ENCODE data around the gene NXT1. TPM values are rescaled to one million over a fixed set of nuclear protein-coding genes. Genes with fewer than 3 reads are reported as not detected.
A peak's percentile ranks its signal among the peaks of the same experiment; 100 is the strongest.

The NXT1 gene
- total RNA-seq, 1 donor from 2014 or later: 16.9 TPM

DNA sequence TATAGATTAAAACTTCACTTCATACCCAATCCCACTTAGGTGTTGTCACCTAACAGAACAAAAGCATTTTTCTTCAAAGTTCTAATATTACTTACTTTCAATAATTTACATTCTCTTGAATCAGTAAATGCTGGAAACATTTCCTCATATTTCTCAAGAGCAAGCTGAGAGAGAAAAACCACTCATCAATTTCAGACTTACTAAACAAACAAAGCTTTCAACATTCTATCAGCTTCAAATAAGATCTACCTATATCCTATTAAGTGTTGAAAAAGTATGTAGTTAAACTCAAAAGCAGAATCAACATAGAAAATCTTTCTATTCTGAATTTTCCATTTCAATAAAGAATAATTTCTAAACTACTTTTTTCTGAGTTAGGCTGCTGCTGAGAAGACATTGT lies 29.2 kb downstream of the NXT1 start:
- peaks cover 4% of the 10 kb centered on the region for H3K9me3 Mint-ChIP-seq (ENCODE audit: low read depth)
- TF ChIP-seq, protein P1, sequence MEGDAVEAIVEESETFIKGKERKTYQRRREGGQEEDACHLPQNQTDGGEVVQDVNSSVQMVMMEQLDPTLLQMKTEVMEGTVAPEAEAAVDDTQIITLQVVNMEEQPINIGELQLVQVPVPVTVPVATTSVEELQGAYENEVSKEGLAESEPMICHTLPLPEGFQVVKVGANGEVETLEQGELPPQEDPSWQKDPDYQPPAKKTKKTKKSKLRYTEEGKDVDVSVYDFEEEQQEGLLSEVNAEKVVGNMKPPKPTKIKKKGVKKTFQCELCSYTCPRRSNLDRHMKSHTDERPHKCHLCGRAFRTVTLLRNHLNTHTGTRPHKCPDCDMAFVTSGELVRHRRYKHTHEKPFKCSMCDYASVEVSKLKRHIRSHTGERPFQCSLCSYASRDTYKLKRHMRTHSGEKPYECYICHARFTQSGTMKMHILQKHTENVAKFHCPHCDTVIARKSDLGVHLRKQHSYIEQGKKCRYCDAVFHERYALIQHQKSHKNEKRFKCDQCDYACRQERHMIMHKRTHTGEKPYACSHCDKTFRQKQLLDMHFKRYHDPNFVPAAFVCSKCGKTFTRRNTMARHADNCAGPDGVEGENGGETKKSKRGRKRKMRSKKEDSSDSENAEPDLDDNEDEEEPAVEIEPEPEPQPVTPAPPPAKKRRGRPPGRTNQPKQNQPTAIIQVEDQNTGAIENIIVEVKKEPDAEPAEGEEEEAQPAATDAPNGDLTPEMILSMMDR (IDR thresholded peaks at IDR 0.05): no peak

GRCh38 chr20:23381876-23382275 lies 31.3 kb downstream of the NXT1 start:
- TF ChIP-seq, protein P1 (IDR thresholded peaks at IDR 0.05): no peak
- DNase-seq (ENCODE audit: low spot score): no peak
- Mint-ChIP-seq H3K27me3 (ENCODE audit: low read depth) (no peaks in the 10 kb centered on the region), H3K4me3 (ENCODE audit: unreplicated experiment) (no peak overlapping the region), H3K27ac (ENCODE audit: unreplicated experiment) (no peak overlapping the region), H3K4me1 (ENCODE audit: low read depth) (no peaks in the 10 kb centered on the region), H3K9me3 (ENCODE audit: low read depth) (peaks cover 6% of the 10 kb centered on the region), H3K36me3 (ENCODE audit: low read depth) (peaks cover 30% of the 10 kb centered on the region)

More for the DNA sequence above, 29.2 kb downstream of the NXT1 start:
- peaks cover 39% of the 10 kb centered on the region for H3K36me3 Mint-ChIP-seq (ENCODE audit: low read depth)
- no peak overlapping the region for H3K4me3 Mint-ChIP-seq (ENCODE audit: unreplicated experiment)
- no peak overlapping the region for H3K27ac Mint-ChIP-seq (ENCODE audit: unreplicated experiment)
- H3K4me1 Mint-ChIP-seq (ENCODE audit: low read depth): no peaks in the 10 kb centered on the region
- no peak for DNase-seq (ENCODE audit: low spot score)
- H3K27me3 Mint-ChIP-seq (ENCODE audit: low read depth): no peaks in the 10 kb centered on the region

- no peak for DNase-seq (ENCODE audit: low spot score)
- TF ChIP-seq, protein P1 (IDR thresholded peaks at IDR 0.05): no peak
- Mint-ChIP-seq H3K27me3 (ENCODE audit: low read depth) (no peaks in the 10 kb centered on the region), H3K4me1 (ENCODE audit: low read depth) (no peaks in the 10 kb centered on the region), H3K4me3 (ENCODE audit: unreplicated experiment) (no peak overlapping the region), H3K27ac (ENCODE audit: unreplicated experiment) (no peak overlapping the region), H3K9me3 (ENCODE audit: low read depth) (peaks cover 11% of the 10 kb centered on the region), H3K36me3 (ENCODE audit: low read depth) (peaks cover 41% of the 10 kb centered on the region)
Measured at GRCh38 chr20:23386304-23387117, 35.9 kb downstream of the NXT1 start.

- TF ChIP-seq, protein P1 (IDR thresholded peaks at IDR 0.05): no peak
- no peak overlapping the region for H3K4me3 Mint-ChIP-seq (ENCODE audit: unreplicated experiment)
- no peak for DNase-seq (ENCODE audit: low spot score)
- H3K27me3 Mint-ChIP-seq (ENCODE audit: low read depth): no peaks in the 10 kb centered on the region
- no peaks in the 10 kb centered on the region for H3K4me1 Mint-ChIP-seq (ENCODE audit: low read depth)
- H3K36me3 Mint-ChIP-seq (ENCODE audit: low read depth): peaks cover 42% of the 10 kb centered on the region
- H3K27ac Mint-ChIP-seq (ENCODE audit: unreplicated experiment): no peak overlapping the region
- H3K9me3 Mint-ChIP-seq (ENCODE audit: low read depth): peaks cover 11% of the 10 kb centered on the region
Measured at GRCh38 chr20:23387118-23387443, 36.5 kb downstream of the NXT1 start.

GRCh38 chr20:23390091-23390774 lies 39.6 kb downstream of the NXT1 start:
- TF ChIP-seq, protein P1 (IDR thresholded peaks at IDR 0.05): no peak
- H3K36me3 Mint-ChIP-seq (ENCODE audit: low read depth): peaks cover 45% of the 10 kb centered on the region
- DNase-seq (ENCODE audit: low spot score): no peak
- no peak overlapping the region for H3K4me3 Mint-ChIP-seq (ENCODE audit: unreplicated experiment)
- no peaks in the 10 kb centered on the region for H3K4me1 Mint-ChIP-seq (ENCODE audit: low read depth)
- H3K27ac Mint-ChIP-seq (ENCODE audit: unreplicated experiment): peak overlapping the region; percentile 4
- peaks cover 7% of the 10 kb centered on the region for H3K9me3 Mint-ChIP-seq (ENCODE audit: low read depth)
- H3K27me3 Mint-ChIP-seq (ENCODE audit: low read depth): no peaks in the 10 kb centered on the region

All from chondrocyte (in vitro differentiated cells).